Gastrocnemius medialis (tissue), 4 donors: ENCODE results near the gene NTM.

Source experiments
- POLR2A ChIP-seq, 2 donors: fragments of 450-650 bp; IDR thresholded peaks; one replicate each; pipeline ENCODE4 v1.6.1; 2017; ENCODE audit warnings: antibody characterized with exemption in 2 of 2, mild to moderate bottlenecking in 2 of 2, moderate library complexity in 2 of 2
- TF ChIP-seq, protein P1 (sequence below), 5 experiments: fragments of 450-650 bp in 3 of 5; fragments of 200-600 bp in 2 of 5; sonication (generic) in 2 of 5; IDR thresholded peaks in 4 of 5; conservative IDR thresholded peaks in 1 of 5; 1 replicate in 4 of 5; 2 replicates in 1 of 5; pipeline ENCODE4 v1.5.1; 2016 to 2019; ENCODE audit warnings: antibody characterized with exemption in 5 of 5, mild to moderate bottlenecking in 3 of 5, moderate library complexity in 3 of 5

DNA sequence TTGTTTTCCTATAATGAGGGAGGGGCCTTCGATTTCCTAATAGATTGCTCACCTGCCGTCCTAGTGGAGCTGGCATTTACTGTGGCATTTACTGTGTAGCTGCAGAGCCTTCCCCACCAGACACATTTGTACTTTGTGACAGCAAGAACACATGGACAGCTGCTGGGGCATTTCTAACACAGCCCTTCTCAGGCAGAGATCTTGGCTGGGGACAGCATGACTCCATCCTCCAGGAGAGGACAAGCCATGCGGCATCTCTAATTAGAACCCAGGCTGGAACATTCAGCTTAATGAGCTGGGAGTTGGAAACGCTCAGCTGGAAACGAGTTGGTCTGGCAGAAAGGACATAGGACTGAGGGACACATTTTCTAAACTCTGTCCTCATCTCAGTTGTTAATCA is 887.5 kb downstream of the NTM start:
- TF ChIP-seq, protein P1, sequence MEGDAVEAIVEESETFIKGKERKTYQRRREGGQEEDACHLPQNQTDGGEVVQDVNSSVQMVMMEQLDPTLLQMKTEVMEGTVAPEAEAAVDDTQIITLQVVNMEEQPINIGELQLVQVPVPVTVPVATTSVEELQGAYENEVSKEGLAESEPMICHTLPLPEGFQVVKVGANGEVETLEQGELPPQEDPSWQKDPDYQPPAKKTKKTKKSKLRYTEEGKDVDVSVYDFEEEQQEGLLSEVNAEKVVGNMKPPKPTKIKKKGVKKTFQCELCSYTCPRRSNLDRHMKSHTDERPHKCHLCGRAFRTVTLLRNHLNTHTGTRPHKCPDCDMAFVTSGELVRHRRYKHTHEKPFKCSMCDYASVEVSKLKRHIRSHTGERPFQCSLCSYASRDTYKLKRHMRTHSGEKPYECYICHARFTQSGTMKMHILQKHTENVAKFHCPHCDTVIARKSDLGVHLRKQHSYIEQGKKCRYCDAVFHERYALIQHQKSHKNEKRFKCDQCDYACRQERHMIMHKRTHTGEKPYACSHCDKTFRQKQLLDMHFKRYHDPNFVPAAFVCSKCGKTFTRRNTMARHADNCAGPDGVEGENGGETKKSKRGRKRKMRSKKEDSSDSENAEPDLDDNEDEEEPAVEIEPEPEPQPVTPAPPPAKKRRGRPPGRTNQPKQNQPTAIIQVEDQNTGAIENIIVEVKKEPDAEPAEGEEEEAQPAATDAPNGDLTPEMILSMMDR (IDR thresholded peaks at IDR 0.05 in 4 of 5, conservative IDR thresholded peaks at IDR 0.05 in 1 of 5), result no peak
- no peak for TF ChIP-seq POLR2A (IDR thresholded peaks at IDR 0.05)
